Measurements from ENCODE around the gene SLC4A5.

DNA sequence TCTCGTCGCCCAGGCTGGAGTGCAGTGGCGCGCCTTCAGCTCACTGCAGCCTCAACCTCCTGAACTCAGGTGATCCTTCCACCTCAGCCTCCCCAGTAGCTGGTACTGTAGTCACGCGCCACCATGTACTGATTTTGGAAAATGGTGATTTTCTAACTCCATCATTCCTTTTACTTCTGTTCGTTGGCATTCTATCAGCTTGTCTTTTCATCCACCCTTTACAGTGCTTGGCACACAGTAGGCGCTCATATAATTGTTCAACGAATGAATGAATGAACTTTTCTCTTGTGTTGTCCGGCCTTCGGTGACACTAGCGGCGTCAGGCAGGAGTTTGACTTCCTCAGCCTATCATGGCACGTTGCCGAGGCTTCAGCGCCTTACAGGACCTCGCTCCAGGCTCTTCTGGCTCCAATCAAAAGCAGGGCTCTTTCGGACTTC is 145.2 kb downstream of the SLC4A5 start:
- TF ChIP-seq, protein P1, sequence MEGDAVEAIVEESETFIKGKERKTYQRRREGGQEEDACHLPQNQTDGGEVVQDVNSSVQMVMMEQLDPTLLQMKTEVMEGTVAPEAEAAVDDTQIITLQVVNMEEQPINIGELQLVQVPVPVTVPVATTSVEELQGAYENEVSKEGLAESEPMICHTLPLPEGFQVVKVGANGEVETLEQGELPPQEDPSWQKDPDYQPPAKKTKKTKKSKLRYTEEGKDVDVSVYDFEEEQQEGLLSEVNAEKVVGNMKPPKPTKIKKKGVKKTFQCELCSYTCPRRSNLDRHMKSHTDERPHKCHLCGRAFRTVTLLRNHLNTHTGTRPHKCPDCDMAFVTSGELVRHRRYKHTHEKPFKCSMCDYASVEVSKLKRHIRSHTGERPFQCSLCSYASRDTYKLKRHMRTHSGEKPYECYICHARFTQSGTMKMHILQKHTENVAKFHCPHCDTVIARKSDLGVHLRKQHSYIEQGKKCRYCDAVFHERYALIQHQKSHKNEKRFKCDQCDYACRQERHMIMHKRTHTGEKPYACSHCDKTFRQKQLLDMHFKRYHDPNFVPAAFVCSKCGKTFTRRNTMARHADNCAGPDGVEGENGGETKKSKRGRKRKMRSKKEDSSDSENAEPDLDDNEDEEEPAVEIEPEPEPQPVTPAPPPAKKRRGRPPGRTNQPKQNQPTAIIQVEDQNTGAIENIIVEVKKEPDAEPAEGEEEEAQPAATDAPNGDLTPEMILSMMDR (IDR thresholded peaks at IDR 0.05), result no peak
- no peak for TF ChIP-seq POLR2AphosphoS5 (IDR thresholded peaks at IDR 0.05)

Data from upper lobe of left lung (tissue), 4 donors.